IMR-90 (cell line): ENCODE results near the gene CFAP43. TPM values are rescaled to one million over a fixed set of nuclear protein-coding genes. Genes with fewer than 3 reads are reported as not detected.

Experiments
- ATAC-seq: fragments of 200-7000 bp; cut with Tn5 transposase; 2 replicates; pipeline ENCODE4 v1.9.1; 2020; ENCODE audit warnings: low read depth, mild to moderate bottlenecking, moderate library complexity
- BruUV-seq: library from RNA; stranded (reverse); fragments of 400-500 nt; replicated peaks from 2 replicates; lab custom pipeline; 2021; lab: Mats Ljungman, UMichigan
- CTCF ChIA-PET: fragments of 300-600 bp; formaldehyde crosslinking; extraction: SDS; loops from one replicate; lab custom pipeline; 2021; ENCODE audit warnings: antibody characterized with exemption; lab: Yijun Ruan, JAX
- POLR2A ChIA-PET: fragments of 300-600 bp; sonication (Branson Sonifier 250); formaldehyde crosslinking; loops from one replicate; lab custom pipeline; 2022; ENCODE audit warnings: antibody characterized with exemption; ENCODE audit not compliant: unreplicated experiment; lab: Charles Lee
- DNase-seq: peaks from one replicate; pipeline ENCODE4 v3.0.0; 2013
- H2AFZ ChIP-seq: replicated peaks from 2 replicates; pipeline ENCODE3; 2013; ENCODE audit warnings: low read length, mild to moderate bottlenecking; ENCODE audit not compliant: poor library complexity
- H2AK5ac ChIP-seq: 2 replicates; pipeline ENCODE4 v1.6.1; 2013; ENCODE audit warnings: low read depth, low read length, inconsistent platforms
- H2AK9ac ChIP-seq: replicated peaks from 2 replicates; pipeline ENCODE3; 2013; ENCODE audit warnings: mild to moderate bottlenecking, low read depth, low read length, moderate library complexity; ENCODE audit not compliant: poor library complexity
- H2BK120ac ChIP-seq: 2 replicates; pipeline ENCODE4 v1.6.1; 2013; ENCODE audit warnings: low read depth, low read length, inconsistent platforms
- H2BK15ac ChIP-seq: 3 replicates; pipeline ENCODE4 v1.6.1; 2013; ENCODE audit warnings: low read depth, low read length, inconsistent platforms
- H2BK20ac ChIP-seq: 2 replicates; pipeline ENCODE4 v1.6.1; 2013; ENCODE audit warnings: low read depth, mild to moderate bottlenecking, inconsistent platforms, low read length, moderate library complexity
- H2BK5ac ChIP-seq: 2 replicates; pipeline ENCODE4 v1.6.1; 2013; ENCODE audit warnings: mild to moderate bottlenecking, low read depth, low read length, inconsistent platforms; ENCODE audit not compliant: poor library complexity, severe bottlenecking
- H3K14ac ChIP-seq: replicated peaks from 2 replicates; pipeline ENCODE4 v1.6.1; 2013; ENCODE audit warnings: low read depth, low read length, inconsistent platforms
- H3K18ac ChIP-seq: 2 replicates; pipeline ENCODE4 v1.6.1; 2013; ENCODE audit warnings: low read depth, low read length, control low read depth
- H3K23ac ChIP-seq: 2 replicates; pipeline ENCODE4 v1.6.1; 2013; ENCODE audit warnings: low read depth, low read length, inconsistent platforms
- H3K27ac ChIP-seq: 2 replicates; pipeline ENCODE4 v1.5.1; 2013; ENCODE audit warnings: mild to moderate bottlenecking, control low read depth, low read length; ENCODE audit not compliant: insufficient read depth
- H3K27me3 ChIP-seq: 2 replicates; pipeline ENCODE4 v1.6.1; 2013; ENCODE audit warnings: low read length; ENCODE audit not compliant: control insufficient read depth, insufficient read depth
- H3K36me3 ChIP-seq: 2 replicates; pipeline ENCODE4 v1.6.1; 2013; ENCODE audit warnings: low read length, mixed read lengths; ENCODE audit not compliant: control insufficient read depth, insufficient read depth
- H3K4ac ChIP-seq: 2 replicates; pipeline ENCODE4 v1.6.1; 2013; ENCODE audit warnings: low read depth, low read length, inconsistent platforms
- H3K4me1 ChIP-seq: 2 replicates; pipeline ENCODE4 v1.6.1; 2013; ENCODE audit warnings: low read length, mixed read lengths; ENCODE audit not compliant: control insufficient read depth, insufficient read depth
- H3K4me2 ChIP-seq: 2 replicates; pipeline ENCODE4 v1.6.1; 2013; ENCODE audit warnings: low read depth, mild to moderate bottlenecking, control low read depth, low read length, moderate library complexity
- H3K4me3 ChIP-seq: 2 replicates; pipeline ENCODE4 v1.5.1; 2013; ENCODE audit warnings: low read depth, mild to moderate bottlenecking, control low read depth, low read length, moderate library complexity; ENCODE audit not compliant: insufficient read depth
- H3K56ac ChIP-seq: 2 replicates; pipeline ENCODE4 v1.6.1; 2013; ENCODE audit warnings: low read length, inconsistent platforms; ENCODE audit not compliant: insufficient read depth; ENCODE audit errors: extremely low read depth
- H3K79me1 ChIP-seq, 2 experiments: 2 replicates each; pipeline ENCODE4 v1.6.1; 2013; ENCODE audit warnings: low read length in 2 of 2, inconsistent platforms in 1 of 2, low read depth in 1 of 2
- H3K9ac ChIP-seq: 2 replicates; pipeline ENCODE4 v1.6.1; 2013; ENCODE audit warnings: low read depth, low read length, control low read depth
- H3K9me1 ChIP-seq: 2 replicates; pipeline ENCODE4 v1.6.1; 2013; ENCODE audit warnings: low read length, inconsistent platforms; ENCODE audit not compliant: insufficient read depth
- H3K9me3 ChIP-seq: 2 replicates; pipeline ENCODE4 v1.6.1; 2013; ENCODE audit warnings: low read length; ENCODE audit not compliant: control insufficient read depth, insufficient read depth
- H4K20me1 ChIP-seq: 2 replicates; pipeline ENCODE4 v1.6.1; 2013; ENCODE audit warnings: low read length, inconsistent platforms; ENCODE audit not compliant: insufficient read depth
- H4K5ac ChIP-seq: 2 replicates; pipeline ENCODE4 v1.6.1; 2013; ENCODE audit warnings: mild to moderate bottlenecking, low read depth, low read length, control low read depth
- H4K8ac ChIP-seq, 2 experiments: 2 replicates each; pipeline ENCODE4 v1.6.1; 2013; ENCODE audit warnings: low read depth in 2 of 2, low read length in 2 of 2, control low read depth in 1 of 2, inconsistent platforms in 1 of 2
- H4K91ac ChIP-seq: 2 replicates; pipeline ENCODE4 v1.6.1; 2013; ENCODE audit warnings: low read depth, low read length, inconsistent platforms; ENCODE audit not compliant: insufficient read depth
- BHLHE40 ChIP-seq: fragments of 150-350 bp; IDR thresholded peaks from 2 replicates; pipeline ENCODE4 v1.6.1; 2016; ENCODE audit warnings: mild to moderate bottlenecking, low read depth, low read length
- CEBPB ChIP-seq: IDR thresholded peaks from 2 replicates; pipeline ENCODE4 v1.6.1; 2012; ENCODE audit warnings: low read depth, low read length, improper control_type of control experiment
- CTCF ChIP-seq: conservative IDR thresholded peaks from 2 replicates; pipeline ENCODE4 v1.5.1; 2012; ENCODE audit warnings: mild to moderate bottlenecking, low read depth, low read length, improper control_type of control experiment
- MAFK ChIP-seq: IDR thresholded peaks from 2 replicates; pipeline ENCODE4 v1.6.1; 2012; ENCODE audit warnings: low read depth, low read length, improper control_type of control experiment
- MAZ ChIP-seq: IDR thresholded peaks from 2 replicates; pipeline ENCODE4 v1.6.1; 2012; ENCODE audit warnings: low read depth, mild to moderate bottlenecking, low read length, improper control_type of control experiment, moderate library complexity, borderline replicate concordance
- NFE2L2 ChIP-seq: fragments of 150-350 bp; IDR thresholded peaks from 2 replicates; pipeline ENCODE4 v1.6.1; 2016; ENCODE audit warnings: low read depth, mild to moderate bottlenecking, low read length
- POLR2A ChIP-seq: IDR thresholded peaks from 2 replicates; pipeline ENCODE4 v1.6.1; 2012; ENCODE audit warnings: mild to moderate bottlenecking, low read depth, low read length
- RAD21 ChIP-seq: IDR thresholded peaks from 2 replicates; pipeline ENCODE4 v1.6.1; 2012; ENCODE audit warnings: low read length, improper control_type of control experiment
- RCOR1 ChIP-seq: IDR thresholded peaks from 2 replicates; pipeline ENCODE4 v1.6.1; 2012; ENCODE audit warnings: mild to moderate bottlenecking, low read length, improper control_type of control experiment; ENCODE audit not compliant: insufficient replicate concordance
- SMC3 ChIP-seq: fragments of 150-350 bp; IDR thresholded peaks from 2 replicates; pipeline ENCODE4 v1.6.1; 2016; ENCODE audit warnings: low read depth, mild to moderate bottlenecking, antibody characterized with exemption, low read length, moderate library complexity
- WGBS, 2 experiments: methylation state at CpG; one replicate each; pipeline versions ENCODE4 v1.1.5 to v1.1.7; 2013; ENCODE audit warnings: missing lambda C conversion rate in 2 of 2; ENCODE audit not compliant: insufficient read length in 1 of 2; ENCODE audit errors: extremely low coverage in 2 of 2; 5-methylcytosine and 5-hydroxymethylcytosine counted together
- dilution Hi-C: fragments of 300-500 bp; cut with HindIII; formaldehyde crosslinking; loops from one replicate; pipeline ENCODE4 v1.14.3; 2018; ENCODE audit warnings: low sequenced_read_pairs; ENCODE audit not compliant: unreplicated experiment
- in situ Hi-C: fragments of 300-500 bp; cut with MboI; formaldehyde crosslinking; loops from 3 replicates; pipeline ENCODE4 v1.14.3; 2019; ENCODE audit warnings: low sequenced_read_pairs, inconsistent platforms, mixed read lengths
- intact Hi-C: fragments of 100-400 bp; cut with micrococcal nuclease; formaldehyde crosslinking; loops from 2 replicates; pipeline ENCODE4 v1.10.0; 2022
- microRNA-seq, 2 experiments: library from miRNA; stranded (forward) in 1 of 2; unstranded in 1 of 2; fragments of 10-50 nt in 1 of 2; fragments of <30 nt in 1 of 2; gene quantifications in 1 of 2; microRNA quantifications in 1 of 2; one replicate each; pipeline versions ENCODE3 to v1.1.0; 2013 to 2020; ENCODE audit not compliant: insufficient read depth in 1 of 2, insufficient read length in 1 of 2, unreplicated experiment in 1 of 2
- polyA plus RNA-seq, 3 experiments: library from polyadenylated mRNA; depleted of rRNA; stranded (reverse); fragments of >200 nt; gene quantifications; 2 replicates each; pipeline ENCODE4 v1.2.3, GENCODE V29; 2012; ENCODE audit warnings: low replicate concordance in 1 of 3
- small RNA-seq, 5 experiments: library from RNA; depleted of rRNA; stranded (forward); fragments of <200 nt; gene quantifications; one replicate each; pipeline ENCODE3, GENCODE V24; 2012
- total RNA-seq: library from RNA; depleted of rRNA; stranded (reverse); fragments of >200 nt; gene quantifications from 2 replicates; pipeline ENCODE4 v1.2.3, GENCODE V29; 2012; rRNA removed

CFAP43 gene
- total and polyA plus RNA-seq, 2 of the 4 experiments (the other 2 are of a cell fraction) = under 0.01 to 0.05 TPM

GRCh38 chr10:104080762-104081161, 151.4 kb downstream of the CFAP43 start:
- Histone ChIP-seq H2BK5ac (no peak overlapping the region), H3K27me3 (peaks cover 28% of the 10 kb centered on the region), H3K9me3 (no peaks in the 10 kb centered on the region), H3K79me1 (no peaks in the 10 kb centered on the region), H2BK120ac (no peak overlapping the region), H2AK9ac (no peak overlapping the region), H2BK20ac (no peak overlapping the region), H2AFZ (no peak overlapping the region), H3K23ac (no peak overlapping the region), H3K56ac (no peak overlapping the region), H3K14ac (no peak overlapping the region), H3K4ac (no peak overlapping the region), H4K20me1 (no peaks in the 10 kb centered on the region), H3K18ac (no peak overlapping the region), H2BK15ac (no peak overlapping the region), H4K91ac (no peak overlapping the region), H3K4me3 (no peak overlapping the region), H3K27ac (no peak overlapping the region), H3K4me2 (no peak overlapping the region), H4K5ac (no peak overlapping the region), H3K9me1 (no peaks in the 10 kb centered on the region), H3K9ac (no peak overlapping the region), H2AK5ac (no peak overlapping the region), H3K36me3 (no peaks in the 10 kb centered on the region), H3K4me1 (no peaks in the 10 kb centered on the region), H4K8ac (no peak overlapping the region)
- intact Hi-C loops (no loop called here), in situ Hi-C loops (no loop called here), dilution Hi-C loops (no loop called here)
- no CpG with 5 or more reads among the region's 1 CpG for WGBS, 2 experiments
- POLR2A ChIA-PET = no interaction called here
- DNase-seq = peak; percentile 26
- TF ChIP-seq MAZ (no peak), BHLHE40 (no peak), NFE2L2 (no peak), CEBPB (no peak), POLR2A (no peak), RCOR1 (no peak), SMC3 (peak; percentile 29; the same call in 1 of the 2 replicates), RAD21 (0 out of 2 replicates have a peak, but pooled peaks have one; percentile 27), MAFK (no peak), CTCF (peak; percentile 36)
- no peak for ATAC-seq
- CTCF ChIA-PET = no interaction called here
- no TSS peak for BruUV-seq

Small RNA genes within 50 kb of the gene (microRNA-seq; reads per million reads assigned to microRNA genes)
- gene MIR4482 (0 reads per million in 2 experiments), gene MIR609 (0 reads per million in 2 experiments)

Small RNA genes within 50 kb of the gene (small RNA-seq; reads per million reads assigned to genes)
- gene MIR4482 = 0 to 2.9 (median 0) reads per million in 5 experiments
- 0 reads per million in 5 experiments for gene MIR609

Other genes with a start within 250 kb of the CFAP43 start
- 0.18 and 0.83 TPM in 2 replicates for gene COL17A1, start 146.5 kb downstream of the CFAP43 start, total RNA-seq
- gene COL17A1, start 146.5 kb downstream of the CFAP43 start, polyA plus RNA-seq (2012; rRNA removed) = 0.14 and 0.32 TPM in 2 replicates
- 1.6 and 5.6 TPM in 2 replicates for gene SFR1, start 110.2 kb downstream of the CFAP43 start, total RNA-seq
- 2.0 and 2.3 TPM in 2 replicates for gene SFR1, start 110.2 kb downstream of the CFAP43 start, polyA plus RNA-seq (2012; rRNA removed)
- 258 and 330 TPM in 2 replicates for gene GSTO1, start 22.5 kb upstream of the CFAP43 start, total RNA-seq
- gene GSTO1, start 22.5 kb upstream of the CFAP43 start, polyA plus RNA-seq (2012; rRNA removed) = 186 and 189 TPM in 2 replicates
- 1.9 and 2.3 TPM in 2 replicates for gene GSTO2, start 36.8 kb upstream of the CFAP43 start, total RNA-seq
- 1.1 and 1.4 TPM in 2 replicates for gene GSTO2, start 36.8 kb upstream of the CFAP43 start, polyA plus RNA-seq (2012; rRNA removed)
- gene ITPRIP, start 106.1 kb upstream of the CFAP43 start, total RNA-seq = 7.2 and 7.5 TPM in 2 replicates
- gene ITPRIP, start 106.1 kb upstream of the CFAP43 start, polyA plus RNA-seq (2012; rRNA removed) = 31.9 and 38.1 TPM in 2 replicates
- gene CFAP58, start 121.5 kb upstream of the CFAP43 start, total RNA-seq = 0.36 and 0.83 TPM in 2 replicates
- 0.57 and 0.72 TPM in 2 replicates for gene CFAP58, start 121.5 kb upstream of the CFAP43 start, polyA plus RNA-seq (2012; rRNA removed)